GM19463 (cell line): ENCODE results near the gene MSRB3.

Experiments
- ATAC-seq: cut with Tn5 transposase; IDR thresholded peaks from one replicate; pipeline ENCODE4 v1.9.1; 2021; ENCODE audit warnings: mild to moderate bottlenecking, moderate library complexity; ENCODE audit not compliant: unreplicated experiment

MSRB3 gene

GRCh38 chr12:65492998-65493912 is 214.8 kb downstream of the MSRB3 start:
- ATAC-seq, result no peak

GRCh38 chr12:65493913-65494245 is 215.4 kb downstream of the MSRB3 start:
- ATAC-seq, result no peak

- no peak for ATAC-seq
Measured at GRCh38 chr12:65494537-65494936, 216.1 kb downstream of the MSRB3 start.

GRCh38 chr12:65495233-65495632 is 216.8 kb downstream of the MSRB3 start:
- ATAC-seq, result no peak

GRCh38 chr12:65496617-65497016 is 218.1 kb downstream of the MSRB3 start:
- ATAC-seq, result no peak

- no peak for ATAC-seq
Measured at GRCh38 chr12:65497660-65498059, 219.2 kb downstream of the MSRB3 start.

GRCh38 chr12:65499167-65499566 is 220.7 kb downstream of the MSRB3 start:
- ATAC-seq, result no peak

GRCh38 chr12:65500091-65500900 is 221.8 kb downstream of the MSRB3 start:
- no peak for ATAC-seq

- ATAC-seq, result no peak
Measured at GRCh38 chr12:65501093-65501621, 222.7 kb downstream of the MSRB3 start.

- ATAC-seq, result no peak
Measured at GRCh38 chr12:65501935-65502334, 223.5 kb downstream of the MSRB3 start.

- no peak for ATAC-seq
Measured at GRCh38 chr12:65504417-65504816, 225.9 kb downstream of the MSRB3 start.

- no peak for ATAC-seq
Measured at GRCh38 chr12:65505386-65506121, 227.1 kb downstream of the MSRB3 start.

GRCh38 chr12:65508276-65509035 is 230.0 kb downstream of the MSRB3 start:
- no peak for ATAC-seq

GRCh38 chr12:65510007-65510406 is 231.5 kb downstream of the MSRB3 start:
- no peak for ATAC-seq

- no peak for ATAC-seq
Measured at GRCh38 chr12:65510584-65511050, 232.1 kb downstream of the MSRB3 start.

GRCh38 chr12:65511134-65511834 is 232.8 kb downstream of the MSRB3 start:
- no peak for ATAC-seq

- no peak for ATAC-seq
Measured at GRCh38 chr12:65511912-65512311, 233.4 kb downstream of the MSRB3 start.
